ENCODE measurements around the gene NID1.

DNA sequence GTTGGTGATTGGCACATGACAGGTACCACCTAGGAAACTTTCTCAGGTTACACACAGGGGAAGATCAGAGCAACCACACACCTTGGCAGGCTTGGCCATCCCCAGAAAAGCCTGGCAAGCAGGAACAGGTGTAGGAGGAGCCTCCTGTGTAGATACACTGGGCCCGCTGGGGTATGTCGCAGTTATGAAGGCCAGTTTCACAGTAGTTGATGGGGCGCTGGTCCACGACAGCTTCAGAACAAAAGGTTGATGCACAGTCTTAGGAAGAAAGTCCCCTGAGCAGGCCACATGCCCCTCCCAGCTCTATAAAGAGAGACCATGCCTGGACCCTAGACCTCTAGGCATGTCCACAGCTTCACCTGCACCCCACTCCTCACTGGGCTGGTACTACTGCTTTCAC is 51.6 kb downstream of the NID1 start:
- TF ChIP-seq, protein P1, sequence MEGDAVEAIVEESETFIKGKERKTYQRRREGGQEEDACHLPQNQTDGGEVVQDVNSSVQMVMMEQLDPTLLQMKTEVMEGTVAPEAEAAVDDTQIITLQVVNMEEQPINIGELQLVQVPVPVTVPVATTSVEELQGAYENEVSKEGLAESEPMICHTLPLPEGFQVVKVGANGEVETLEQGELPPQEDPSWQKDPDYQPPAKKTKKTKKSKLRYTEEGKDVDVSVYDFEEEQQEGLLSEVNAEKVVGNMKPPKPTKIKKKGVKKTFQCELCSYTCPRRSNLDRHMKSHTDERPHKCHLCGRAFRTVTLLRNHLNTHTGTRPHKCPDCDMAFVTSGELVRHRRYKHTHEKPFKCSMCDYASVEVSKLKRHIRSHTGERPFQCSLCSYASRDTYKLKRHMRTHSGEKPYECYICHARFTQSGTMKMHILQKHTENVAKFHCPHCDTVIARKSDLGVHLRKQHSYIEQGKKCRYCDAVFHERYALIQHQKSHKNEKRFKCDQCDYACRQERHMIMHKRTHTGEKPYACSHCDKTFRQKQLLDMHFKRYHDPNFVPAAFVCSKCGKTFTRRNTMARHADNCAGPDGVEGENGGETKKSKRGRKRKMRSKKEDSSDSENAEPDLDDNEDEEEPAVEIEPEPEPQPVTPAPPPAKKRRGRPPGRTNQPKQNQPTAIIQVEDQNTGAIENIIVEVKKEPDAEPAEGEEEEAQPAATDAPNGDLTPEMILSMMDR (IDR thresholded peaks at IDR 0.05) = no peak
- no peak for TF ChIP-seq POLR2A (IDR thresholded peaks at IDR 0.05)

Measured in thyroid gland (tissue), 4 donors.